Gastrocnemius medialis (tissue), 4 donors: ENCODE results near the gene FRS2.

Source experiments
- POLR2A ChIP-seq, 2 donors: fragments of 450-650 bp; IDR thresholded peaks; one replicate each; pipeline ENCODE4 v1.6.1; 2017; ENCODE audit warnings: antibody characterized with exemption in 2 of 2, mild to moderate bottlenecking in 2 of 2, moderate library complexity in 2 of 2
- TF ChIP-seq, protein P1 (sequence below), 5 experiments: fragments of 450-650 bp in 3 of 5; fragments of 200-600 bp in 2 of 5; sonication (generic) in 2 of 5; IDR thresholded peaks in 4 of 5; conservative IDR thresholded peaks in 1 of 5; 1 replicate in 4 of 5; 2 replicates in 1 of 5; pipeline ENCODE4 v1.5.1; 2016 to 2019; ENCODE audit warnings: antibody characterized with exemption in 5 of 5, mild to moderate bottlenecking in 3 of 5, moderate library complexity in 3 of 5

DNA sequence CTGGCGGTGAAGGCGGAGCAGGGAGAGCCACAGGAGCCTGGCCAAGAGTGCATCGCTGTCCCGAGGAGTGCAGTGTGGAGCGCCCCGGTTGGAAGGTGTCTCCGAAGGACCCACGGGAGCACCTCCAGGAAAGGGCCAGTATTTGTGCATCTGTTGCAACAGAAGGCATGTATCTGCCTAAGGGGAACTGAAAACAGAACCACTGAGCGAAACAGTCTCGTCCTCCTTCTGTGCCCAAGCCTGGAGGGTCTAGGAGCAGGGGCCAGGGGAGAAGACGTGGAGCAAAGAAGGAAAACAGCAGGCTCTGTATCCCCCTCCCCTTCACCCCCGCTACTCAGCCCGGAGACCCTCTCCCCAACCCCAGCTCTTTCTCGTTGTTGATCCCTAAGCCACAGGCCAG lies 145.8 kb downstream of the FRS2 start:
- TF ChIP-seq, protein P1, sequence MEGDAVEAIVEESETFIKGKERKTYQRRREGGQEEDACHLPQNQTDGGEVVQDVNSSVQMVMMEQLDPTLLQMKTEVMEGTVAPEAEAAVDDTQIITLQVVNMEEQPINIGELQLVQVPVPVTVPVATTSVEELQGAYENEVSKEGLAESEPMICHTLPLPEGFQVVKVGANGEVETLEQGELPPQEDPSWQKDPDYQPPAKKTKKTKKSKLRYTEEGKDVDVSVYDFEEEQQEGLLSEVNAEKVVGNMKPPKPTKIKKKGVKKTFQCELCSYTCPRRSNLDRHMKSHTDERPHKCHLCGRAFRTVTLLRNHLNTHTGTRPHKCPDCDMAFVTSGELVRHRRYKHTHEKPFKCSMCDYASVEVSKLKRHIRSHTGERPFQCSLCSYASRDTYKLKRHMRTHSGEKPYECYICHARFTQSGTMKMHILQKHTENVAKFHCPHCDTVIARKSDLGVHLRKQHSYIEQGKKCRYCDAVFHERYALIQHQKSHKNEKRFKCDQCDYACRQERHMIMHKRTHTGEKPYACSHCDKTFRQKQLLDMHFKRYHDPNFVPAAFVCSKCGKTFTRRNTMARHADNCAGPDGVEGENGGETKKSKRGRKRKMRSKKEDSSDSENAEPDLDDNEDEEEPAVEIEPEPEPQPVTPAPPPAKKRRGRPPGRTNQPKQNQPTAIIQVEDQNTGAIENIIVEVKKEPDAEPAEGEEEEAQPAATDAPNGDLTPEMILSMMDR (IDR thresholded peaks at IDR 0.05 in 4 of 5, conservative IDR thresholded peaks at IDR 0.05 in 1 of 5) = no peak
- no peak for TF ChIP-seq POLR2A (IDR thresholded peaks at IDR 0.05)
